ENCODE data around the gene ABCC10. TPM values are rescaled to one million over a fixed set of nuclear protein-coding genes. Genes with fewer than 3 reads are reported as not detected.
"Not testable (repeated sequence)": the region's sequence is repeated elsewhere in the genome, so short reads cannot be mapped to it uniquely, and the experiment has no call there.

ABCC10 gene
- total RNA-seq: 10 to 100 TPM; 10.8 to 23.9 (median 19.3) TPM

GRCh38 chr6:43427406-43428111, at the start of gene ABCC10:
ABCC10 (plus strand) TSS chr6:43427541; CDS start chr6:43427979, 438 bp downstream.
- peak within 1 kb of the TSS; percentile 84 to 96 (median 92) for H3K27ac ChIP-seq
- H3K4me3 ChIP-seq: peak within 1 kb of the TSS; percentile 62 to 97 (median 76)
- peaks cover 3 to 9% (median 6%) of the 10 kb centered on the region in 3 donors for H3K36me3 ChIP-seq
- H3K9me3 ChIP-seq: no peaks in the 10 kb centered on the region
- DNase-seq: peak; percentile 79
- TF ChIP-seq POLR2A (IDR thresholded peaks at IDR 0.05) (peak in 2 of 4 donors; percentile 61 to 77), CTCF (IDR thresholded peaks at IDR 0.05) (peak; percentile 29 to 51 (median 42))
- WGBS, 2 donors: 0 to 6% methylated on average over 6 to 7 of the region's 49 CpGs
- peaks cover 10 to 40% (median 15%) of the 10 kb centered on the region in 3 donors for H3K4me1 ChIP-seq
- no peaks in the 10 kb centered on the region for H3K27me3 ChIP-seq
- intact Hi-C loops (cut with DNase I): no loop called here

GRCh38 chr6:43377710-43378229, 49.6 kb upstream of the ABCC10 start:
- Histone ChIP-seq H3K4me1 (peaks cover 0 to 16% (median 0%) of the 10 kb centered on the region in 3 donors), H3K36me3 (no peaks in the 10 kb centered on the region), H3K9me3 (no peaks in the 10 kb centered on the region), H3K4me3 (no peak overlapping the region), H3K27me3 (peaks cover 0 to 7% (median 0%) of the 10 kb centered on the region in 4 donors), H3K27ac (no peak overlapping the region)
- no peak for DNase-seq
- WGBS, 2 donors: 77 to 92% methylated on average over 2 of the region's 2 CpGs
- TF ChIP-seq POLR2A (IDR thresholded peaks at IDR 0.05): no peak
- TF ChIP-seq CTCF (IDR thresholded peaks at IDR 0.05): no peak
- intact Hi-C loops (cut with DNase I): no loop called here

DNA sequence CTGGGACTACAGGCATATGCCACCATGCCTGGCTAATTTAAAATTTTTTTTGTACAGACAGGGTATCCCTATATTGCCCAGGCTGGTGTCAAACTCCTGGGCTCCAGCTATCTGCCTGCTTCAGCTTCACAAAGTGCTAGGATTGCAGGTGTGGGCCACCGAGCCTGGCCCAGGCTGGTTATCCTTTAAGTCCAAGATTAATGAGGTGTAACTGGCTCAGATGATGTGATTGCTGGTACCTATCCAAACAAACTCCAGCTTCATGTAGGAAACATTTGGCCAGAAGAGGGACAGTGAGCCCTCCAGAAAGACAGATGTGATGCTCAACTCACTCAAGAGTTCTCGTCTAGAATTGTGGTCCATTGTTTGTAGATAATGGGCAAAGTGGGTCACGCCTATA, 48.7 kb upstream of the ABCC10 start:
- intact Hi-C loops (cut with DNase I): no loop called here
- no peak for DNase-seq
- no peaks in the 10 kb centered on the region for H3K36me3 ChIP-seq

GRCh38 chr6:43380858-43381257, 46.5 kb upstream of the ABCC10 start:
- intact Hi-C loops (cut with DNase I): not testable (repeated sequence)

More for the DNA sequence above, 48.7 kb upstream of the ABCC10 start:
- Histone ChIP-seq H3K27me3 (peaks cover 0 to 7% (median 0%) of the 10 kb centered on the region in 4 donors), H3K27ac (no peak overlapping the region), H3K4me3 (no peak overlapping the region), H3K9me3 (no peaks in the 10 kb centered on the region), H3K4me1 (peaks cover 0 to 8% (median 0%) of the 10 kb centered on the region in 3 donors)
- WGBS, 2 donors: 64 to 77% methylated on average over 2 to 3 of the region's 3 CpGs
- TF ChIP-seq POLR2A (IDR thresholded peaks at IDR 0.05) (no peak), CTCF (IDR thresholded peaks at IDR 0.05) (no peak)

GRCh38 chr6:43383021-43383667, 44.2 kb upstream of the ABCC10 start:
- intact Hi-C loops (cut with DNase I): no loop called here
- H3K4me1 ChIP-seq: no peaks in the 10 kb centered on the region
- no peak for DNase-seq
- H3K9me3 ChIP-seq: no peaks in the 10 kb centered on the region
- H3K4me3 ChIP-seq: no peak overlapping the region
- no peak overlapping the region for H3K27ac ChIP-seq
- WGBS, 2 donors: 56 to 71% methylated on average over 5 to 6 of the region's 6 CpGs
- H3K36me3 ChIP-seq: no peaks in the 10 kb centered on the region
- TF ChIP-seq CTCF (IDR thresholded peaks at IDR 0.05): no peak
- no peak for TF ChIP-seq POLR2A (IDR thresholded peaks at IDR 0.05)
- peaks cover 0 to 9% (median 0%) of the 10 kb centered on the region in 4 donors for H3K27me3 ChIP-seq

More at GRCh38 chr6:43380858-43381257, 46.5 kb upstream of the ABCC10 start:
- not testable (repeated sequence) for H3K4me3 ChIP-seq, H3K4me1 ChIP-seq, DNase-seq, H3K27me3 ChIP-seq, H3K9me3 ChIP-seq, H3K36me3 ChIP-seq, H3K27ac ChIP-seq
- WGBS, 2 donors: 88 to 90% methylated on average over 4 to 9 of the region's 9 CpGs

Data from esophagus squamous epithelium (tissue), 5 donors.